DMS53 (cell line): ENCODE data around the gene DOK1.
A peak's percentile ranks its signal among the peaks of the same experiment; 100 is the strongest.

ENCODE experiments used
- DNase-seq: peaks from one replicate; lab custom pipeline; 2025; lab: John Stamatoyannopoulos, UW

Gene DOK1

GRCh38 chr2:74553892-74554819 lies at the start of gene DOK1, which contains the start of gene LOXL3:
TSS of gene DOK1 (plus strand) at chr2:74554720. CDS start at chr2:74554755, 35 bp downstream.
TSS of gene LOXL3 (minus strand) at chr2:74553942. CDS start at chr2:74552634, 1,308 bp downstream.
- peak; percentile 91 for DNase-seq

GRCh38 chr2:74505448-74506246 lies 48.9 kb upstream of the DOK1 start:
- DNase-seq: no peak

- peak; percentile 99 for DNase-seq
Measured at GRCh38 chr2:74507145-74507925, 47.2 kb upstream of the DOK1 start, which contains the start of gene PCGF1. TSS of gene PCGF1 (minus strand) at chr2:74507695. CDS start at chr2:74507668, 27 bp downstream.

- peak; percentile 75 for DNase-seq
Measured at GRCh38 chr2:74507926-74508520, 46.5 kb upstream of the DOK1 start.

- DNase-seq: no peak
Measured at GRCh38 chr2:74510272-74510671, 44.2 kb upstream of the DOK1 start.

- no peak for DNase-seq
Measured at GRCh38 chr2:74511104-74511989, 43.2 kb upstream of the DOK1 start.

- DNase-seq: no peak
Measured at GRCh38 chr2:74512744-74513604, 41.5 kb upstream of the DOK1 start.

GRCh38 chr2:74513605-74514367 lies 40.7 kb upstream of the DOK1 start:
- peak; percentile 57 for DNase-seq

- peak; percentile 62 for DNase-seq
Measured at GRCh38 chr2:74514368-74515270, 39.9 kb upstream of the DOK1 start, which contains the start of gene TLX2. TSS of gene TLX2 (plus strand) at chr2:74514450. CDS start at chr2:74514807, 357 bp downstream.

- DNase-seq: peak; percentile 80
Measured at GRCh38 chr2:74515271-74515980, 39.1 kb upstream of the DOK1 start.

- DNase-seq: peak; percentile 87
Measured at GRCh38 chr2:74515981-74516633, 38.4 kb upstream of the DOK1 start.

- no peak for DNase-seq
Measured at GRCh38 chr2:74516650-74517049, 37.9 kb upstream of the DOK1 start.

GRCh38 chr2:74522516-74522915 lies 32.0 kb upstream of the DOK1 start:
- no peak for DNase-seq

- DNase-seq: no peak
Measured at GRCh38 chr2:74524005-74524404, 30.5 kb upstream of the DOK1 start.

- DNase-seq: no peak
Measured at GRCh38 chr2:74524955-74525716, 29.4 kb upstream of the DOK1 start.
